GM21367 (cell line): ENCODE measurements around the gene DNM3.
"Not testable (repeated sequence)": the region's sequence is repeated elsewhere in the genome, so short reads cannot be mapped to it uniquely, and the experiment has no call there.

ENCODE experiments used
- ATAC-seq: cut with Tn5 transposase; IDR thresholded peaks from one replicate; pipeline ENCODE4 v1.9.1; 2021; ENCODE audit not compliant: unreplicated experiment

DNM3 gene

DNA sequence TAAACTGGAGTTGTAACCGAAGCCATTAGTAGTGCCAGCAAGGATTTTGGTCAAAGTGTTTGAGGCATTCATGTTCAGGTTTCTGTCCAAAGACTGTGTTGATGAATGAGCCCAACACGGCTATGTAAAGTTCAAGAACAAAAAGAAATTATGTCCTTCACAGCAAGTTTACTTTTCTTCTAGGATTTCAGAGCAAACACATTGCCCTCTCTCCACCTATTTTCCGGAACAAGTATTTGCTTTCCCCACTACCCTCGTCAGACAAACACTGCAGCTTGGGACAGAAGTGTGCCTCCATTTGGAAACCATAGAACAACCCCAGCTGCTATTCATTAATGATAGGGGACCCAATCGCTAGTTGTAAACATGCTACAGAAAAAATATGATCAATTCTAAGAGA lies 427.8 kb downstream of the DNM3 start:
- ATAC-seq, result no peak

DNA sequence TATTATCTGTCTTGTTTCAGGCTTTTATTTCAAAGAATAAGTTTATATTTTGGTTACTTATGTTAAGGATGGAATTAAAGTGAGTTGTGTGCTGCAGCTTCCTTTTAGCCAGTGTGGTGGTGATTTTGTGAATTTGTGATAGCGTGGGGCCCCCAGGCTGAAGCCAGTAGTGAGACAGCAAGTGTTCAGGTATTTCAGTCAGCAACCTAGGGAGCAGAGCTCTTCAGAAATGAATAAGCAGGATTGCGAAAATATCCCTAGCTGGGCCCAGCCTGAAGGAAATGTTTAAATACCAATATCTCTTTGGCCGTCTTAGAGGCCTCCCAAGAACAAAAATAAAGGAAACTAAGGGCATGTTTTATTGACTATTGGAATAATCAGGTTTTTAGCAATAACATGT lies 428.3 kb downstream of the DNM3 start:
- ATAC-seq, result no peak

DNA sequence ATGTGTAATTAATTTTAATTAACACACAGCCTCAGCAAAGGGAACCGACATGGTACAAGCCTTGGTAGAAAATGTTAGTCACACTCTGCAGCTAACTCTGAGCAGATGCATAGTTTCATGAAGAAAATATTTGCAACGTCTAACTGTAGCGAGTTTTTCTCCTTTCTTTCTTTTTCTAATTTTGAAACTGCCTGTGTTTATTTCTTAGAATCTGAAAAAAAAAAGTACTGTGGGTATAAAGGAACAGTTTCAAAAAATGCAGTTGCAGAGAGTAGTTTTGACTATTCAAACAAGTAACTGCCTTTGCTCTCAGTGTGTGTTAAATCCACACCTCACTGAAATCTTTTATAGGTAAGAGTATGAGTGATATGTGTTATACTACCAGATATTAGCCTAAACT lies 429.3 kb downstream of the DNM3 start:
- no peak for ATAC-seq

DNA sequence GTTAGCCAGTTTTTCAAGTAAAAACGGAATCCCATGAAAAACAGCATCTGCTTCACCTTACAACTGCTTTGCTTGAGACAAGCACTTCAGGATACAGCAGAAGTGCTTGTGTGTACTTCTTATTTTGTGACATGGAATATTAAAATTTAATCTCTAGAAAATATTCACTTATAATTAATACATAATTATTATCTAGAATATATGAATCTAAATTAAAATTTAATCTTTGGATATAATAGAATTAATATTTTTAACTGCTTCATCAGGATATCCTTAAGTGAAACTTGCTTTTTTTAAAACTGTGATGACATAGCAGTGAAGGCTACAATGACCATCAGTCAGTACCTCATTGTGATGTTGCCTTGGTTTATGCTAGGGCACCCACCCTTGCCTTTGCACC lies 430.8 kb downstream of the DNM3 start:
- no peak for ATAC-seq

DNA sequence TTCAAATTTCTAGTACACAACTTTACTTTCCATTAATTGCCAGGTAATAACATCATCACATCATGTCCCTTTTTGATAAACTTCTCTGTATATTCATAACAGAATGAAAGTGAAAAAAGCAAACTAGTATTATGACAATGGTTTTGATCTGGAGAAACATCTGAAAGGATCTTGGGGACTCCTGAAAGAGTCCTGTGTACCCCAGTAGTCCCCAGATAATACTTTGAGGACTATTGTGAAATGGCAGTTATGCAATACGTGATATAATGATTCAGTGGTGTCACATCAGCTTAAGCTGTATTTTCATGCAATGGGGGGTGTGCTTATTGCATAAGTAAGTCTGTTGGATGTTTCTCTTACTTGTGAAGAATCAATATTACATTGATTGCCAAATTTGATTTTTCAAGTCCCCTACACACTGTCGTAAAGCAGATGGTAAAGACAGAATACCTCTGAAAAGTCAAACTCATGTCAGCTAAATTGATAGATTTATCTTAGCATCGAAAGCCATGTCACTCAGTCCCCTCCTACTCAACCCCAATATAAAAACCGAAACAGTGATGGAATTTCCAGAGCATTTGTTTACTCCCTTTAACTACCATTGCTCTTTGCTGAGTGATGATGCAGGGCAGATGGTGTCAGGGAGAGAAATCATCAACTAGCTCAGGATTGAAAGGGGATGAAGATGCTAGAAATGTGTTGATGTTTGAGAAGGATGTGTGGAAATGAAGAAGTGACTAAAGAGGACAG lies 432.5 kb downstream of the DNM3 start:
- ATAC-seq, result no peak

DNA sequence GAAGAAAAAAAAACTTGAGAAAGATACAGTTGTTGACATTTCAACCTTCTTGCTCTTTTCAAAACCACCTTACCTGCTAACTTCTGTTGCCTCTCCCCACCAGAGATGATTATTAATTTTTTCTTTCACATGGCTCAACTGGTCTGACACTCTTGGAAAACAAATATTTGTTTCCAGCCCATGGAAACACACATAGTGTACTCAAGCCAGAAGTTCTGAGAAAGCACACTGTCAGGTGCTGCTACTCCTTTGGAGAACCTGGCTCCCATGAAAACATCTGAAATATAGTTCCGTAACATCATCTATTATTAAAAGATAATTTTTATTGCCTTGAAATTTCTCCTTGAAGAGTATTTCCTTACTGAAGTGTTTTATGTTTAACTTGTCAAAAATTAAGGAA lies 434.2 kb downstream of the DNM3 start:
- ATAC-seq, result no peak

DNA sequence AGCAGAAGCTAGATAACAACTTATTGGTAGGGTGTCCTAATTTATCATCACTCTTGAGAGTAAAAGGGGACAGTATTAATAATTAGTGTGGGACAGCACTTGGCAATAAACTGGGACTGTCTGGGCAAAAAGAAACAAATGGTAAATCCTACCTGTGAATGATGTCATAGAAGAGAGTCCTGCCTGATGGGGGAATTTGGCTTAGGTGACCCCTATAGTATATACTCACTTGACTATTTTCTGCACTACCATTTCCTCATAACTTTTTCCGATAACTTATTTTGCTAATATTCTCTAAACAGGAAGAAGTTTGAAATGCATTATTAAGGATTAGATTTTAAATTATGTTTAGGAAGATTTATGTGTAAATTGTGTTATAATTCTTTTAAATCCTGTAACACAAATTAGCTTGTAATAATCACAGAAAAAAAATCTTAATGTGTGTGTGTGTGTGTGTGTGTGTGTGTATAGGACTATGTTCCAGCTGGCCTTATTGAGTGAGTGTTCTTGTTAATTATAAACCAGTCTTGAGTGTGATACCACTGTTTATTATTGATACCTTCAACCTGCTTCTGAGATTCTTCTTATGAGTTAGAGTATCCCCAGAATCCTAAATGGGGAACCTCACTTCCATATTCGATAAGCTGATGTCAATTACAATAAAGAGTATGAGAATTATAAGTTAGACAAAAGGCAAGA lies 435.0 kb downstream of the DNM3 start:
- ATAC-seq, result no peak

DNA sequence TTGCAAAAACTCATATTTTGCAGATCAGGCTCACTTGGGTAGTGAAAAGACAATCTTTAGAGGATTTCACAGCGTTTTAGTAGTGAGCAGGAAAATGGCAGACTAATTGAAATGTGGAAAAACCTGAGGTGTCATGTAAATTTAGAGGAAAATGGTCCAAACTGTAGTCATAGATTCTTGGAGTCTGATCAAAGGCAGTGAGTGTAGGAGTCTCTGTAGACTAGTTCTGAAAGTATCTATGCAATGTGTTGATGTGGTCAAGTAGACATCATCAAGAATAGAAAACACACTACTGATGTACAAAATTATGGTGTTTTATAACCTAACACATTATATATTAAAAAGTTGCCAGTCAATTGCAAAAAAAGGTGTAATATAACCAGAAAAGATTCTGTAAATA lies 436.0 kb downstream of the DNM3 start:
- ATAC-seq, result no peak

DNA sequence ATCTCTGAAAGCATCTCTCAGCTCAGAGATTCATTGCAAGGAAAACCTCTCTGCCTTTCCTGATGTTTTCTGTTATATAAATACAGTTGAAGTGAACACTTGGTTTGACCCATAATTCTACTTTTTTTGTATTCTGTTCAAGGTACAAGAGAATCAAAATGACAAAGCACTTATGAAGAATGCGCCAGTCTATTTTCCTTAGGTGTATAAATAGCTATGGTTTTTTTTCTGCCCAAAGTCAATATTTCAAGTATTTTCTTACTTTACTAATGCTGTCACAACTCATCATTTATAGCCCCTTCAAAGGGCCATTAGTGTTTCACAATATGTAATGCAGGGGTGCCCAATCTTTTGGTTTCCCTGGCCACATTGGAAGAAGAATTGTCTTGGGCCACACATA lies 436.7 kb downstream of the DNM3 start:
- ATAC-seq, result no peak

DNA sequence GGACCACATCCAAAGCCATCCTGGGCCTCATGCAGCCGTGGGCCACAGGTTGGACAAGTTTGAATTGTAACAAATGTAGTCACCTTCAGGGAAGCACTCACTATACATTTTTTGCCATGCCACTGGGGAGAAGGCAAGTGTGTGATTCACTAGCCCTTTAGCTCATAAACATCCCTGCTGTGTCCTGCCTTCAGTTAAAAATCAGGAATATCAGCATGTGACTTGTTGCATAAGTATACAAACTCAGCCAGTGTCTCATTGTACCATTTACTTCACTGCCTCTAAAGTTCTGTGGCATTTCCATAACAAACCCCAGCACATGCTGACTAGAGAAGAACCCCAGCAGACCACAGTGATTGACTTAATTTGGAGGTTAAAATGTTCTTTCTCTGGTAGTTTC lies 437.2 kb downstream of the DNM3 start:
- no peak for ATAC-seq

DNA sequence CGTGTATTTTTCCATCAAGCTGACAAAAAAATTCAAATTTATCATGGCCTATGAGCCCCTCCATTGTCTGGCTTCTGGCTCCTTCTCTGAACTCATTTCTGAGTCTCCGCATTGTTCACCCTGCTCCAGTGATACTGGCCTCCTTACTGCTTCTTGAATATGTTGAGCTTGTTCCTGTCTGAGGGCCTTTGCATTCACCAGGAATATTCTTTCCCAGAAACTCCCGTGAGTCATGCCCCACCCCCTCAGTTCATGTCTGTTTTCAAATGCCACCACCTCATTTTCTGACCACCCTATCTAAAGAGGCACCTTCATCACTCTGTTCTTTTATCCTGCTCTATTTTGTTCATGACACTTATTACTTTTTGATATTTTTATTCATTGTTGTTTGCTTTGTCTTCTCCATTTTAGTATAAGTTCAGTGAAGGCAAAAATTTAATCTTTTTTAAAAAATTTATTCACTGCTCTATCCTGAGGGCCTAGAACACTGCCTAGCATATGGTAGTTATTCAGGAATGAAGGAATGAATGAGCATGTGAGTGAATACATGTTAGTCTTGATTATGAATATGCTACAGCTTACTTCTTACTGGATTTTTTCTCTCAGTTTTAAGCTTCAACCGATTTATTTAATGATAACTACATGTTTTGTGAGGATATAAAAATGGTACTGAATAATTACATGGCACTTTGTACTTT lies 438.8 kb downstream of the DNM3 start:
- no peak for ATAC-seq

DNA sequence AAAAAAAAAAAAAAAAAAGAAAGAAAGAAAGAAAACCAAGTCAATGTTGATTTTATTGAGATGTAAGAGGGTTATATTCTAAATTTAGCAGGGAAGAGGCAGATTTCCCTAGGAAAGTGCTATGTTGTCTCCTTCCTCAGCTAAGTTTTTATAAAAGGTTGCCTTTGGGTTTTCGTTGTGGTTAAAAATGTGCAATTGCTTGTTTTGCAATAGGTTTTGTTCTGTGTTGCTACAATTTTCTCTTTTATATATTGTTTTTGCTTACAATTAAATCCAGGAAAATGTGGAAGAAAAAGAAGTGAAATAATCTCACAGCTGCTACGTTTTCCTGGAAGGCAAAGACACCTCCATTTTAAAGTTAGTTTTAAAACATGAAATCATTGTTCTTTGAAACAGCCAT lies 442.5 kb downstream of the DNM3 start:
- ATAC-seq, result no peak

DNA sequence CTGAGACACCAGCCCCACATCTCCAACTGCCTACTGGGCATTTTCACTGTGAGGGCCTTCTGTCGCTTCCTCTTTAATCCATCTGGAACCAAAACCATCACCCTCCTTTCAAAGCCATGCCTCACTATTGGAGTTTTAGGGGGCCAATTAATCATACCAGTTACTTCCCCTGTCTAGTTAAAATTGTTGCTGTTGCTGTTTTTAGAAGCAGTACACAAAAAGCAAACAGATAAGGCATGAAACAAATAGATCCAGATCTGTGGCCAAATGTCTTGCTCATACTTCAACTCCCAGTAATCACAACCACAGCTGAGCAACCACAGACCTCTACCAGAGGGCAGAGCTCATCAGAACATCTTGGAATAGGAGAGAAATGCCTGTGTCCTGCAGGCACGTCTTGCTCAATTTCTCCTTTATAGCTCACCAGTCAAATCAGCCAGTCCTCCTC lies 445.4 kb downstream of the DNM3 start:
- no peak for ATAC-seq

DNA sequence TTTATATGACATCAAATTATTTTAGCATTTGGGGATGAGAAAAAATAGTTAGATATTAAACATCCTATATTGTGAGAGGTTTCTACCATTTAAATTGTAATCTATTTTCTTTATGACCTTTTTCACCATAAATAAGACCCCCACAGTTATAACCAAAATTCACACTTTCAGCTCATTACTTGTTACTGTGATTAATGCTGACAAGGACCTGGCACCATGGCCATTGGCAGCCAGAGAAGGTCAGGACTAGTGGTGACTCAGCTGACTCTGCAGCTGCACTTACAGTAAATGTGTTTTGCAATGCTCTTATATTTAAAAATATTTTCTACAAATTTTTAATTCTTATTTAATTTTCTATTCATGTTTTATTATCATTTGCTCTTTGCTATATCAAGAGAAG lies 445.9 kb downstream of the DNM3 start:
- ATAC-seq, result no peak

DNA sequence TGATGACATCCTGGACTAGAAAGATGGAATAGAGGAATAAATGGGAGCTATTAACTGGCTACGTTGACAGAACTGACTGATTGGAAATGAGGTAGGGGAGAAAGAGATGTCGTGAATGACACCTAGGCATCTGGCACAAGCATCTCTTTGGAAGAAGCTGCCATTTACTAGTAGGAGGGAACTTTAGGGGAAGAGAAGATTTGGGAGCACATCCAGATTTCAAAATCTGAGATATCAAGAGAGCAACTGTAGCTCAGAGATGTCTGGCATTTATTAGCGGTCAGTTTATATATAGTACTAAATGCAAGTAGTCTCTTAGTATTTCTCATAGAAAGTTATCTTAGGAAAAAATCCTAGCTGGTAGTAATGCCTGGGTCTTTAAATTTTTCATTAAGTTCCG lies 447.3 kb downstream of the DNM3 start:
- no peak for ATAC-seq

DNA sequence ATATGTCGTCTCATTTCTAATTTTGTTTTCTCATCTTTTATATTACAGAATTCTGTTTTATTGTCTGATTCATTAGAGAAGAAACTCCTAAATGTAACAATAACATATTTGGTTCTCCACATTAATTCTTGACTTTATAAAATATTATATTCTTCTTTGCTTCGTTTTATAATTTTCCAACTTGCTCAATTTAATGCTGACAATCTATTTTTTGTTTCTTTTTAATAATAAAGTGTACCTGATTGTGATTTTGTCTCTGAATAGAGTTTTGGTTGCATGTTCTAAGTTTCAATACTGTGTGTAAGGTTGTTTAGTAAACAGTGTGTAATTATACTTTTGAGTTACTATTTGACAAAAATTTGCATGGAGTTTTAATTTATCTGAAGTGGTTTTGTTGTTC lies 448.1 kb downstream of the DNM3 start:
- no peak for ATAC-seq

DNA sequence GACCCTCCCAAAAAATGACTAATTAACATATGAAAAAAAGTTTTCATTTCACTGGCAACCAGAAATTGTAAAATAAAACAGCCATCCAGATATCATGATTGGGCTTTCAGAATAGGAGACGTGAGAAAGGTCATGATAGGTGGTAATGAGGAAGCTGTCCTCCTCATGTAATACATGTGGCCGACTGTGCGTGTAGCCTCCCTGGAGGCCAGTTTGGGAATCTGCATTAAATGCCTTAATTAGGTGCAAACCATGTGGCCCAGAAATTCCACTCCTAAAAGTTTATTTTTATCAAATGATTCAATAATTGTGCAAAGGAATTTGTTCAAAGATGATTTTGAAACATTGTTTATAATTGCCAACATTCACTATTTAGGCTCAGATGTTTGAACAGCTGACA lies 451.5 kb downstream of the DNM3 start:
- no peak for ATAC-seq

DNA sequence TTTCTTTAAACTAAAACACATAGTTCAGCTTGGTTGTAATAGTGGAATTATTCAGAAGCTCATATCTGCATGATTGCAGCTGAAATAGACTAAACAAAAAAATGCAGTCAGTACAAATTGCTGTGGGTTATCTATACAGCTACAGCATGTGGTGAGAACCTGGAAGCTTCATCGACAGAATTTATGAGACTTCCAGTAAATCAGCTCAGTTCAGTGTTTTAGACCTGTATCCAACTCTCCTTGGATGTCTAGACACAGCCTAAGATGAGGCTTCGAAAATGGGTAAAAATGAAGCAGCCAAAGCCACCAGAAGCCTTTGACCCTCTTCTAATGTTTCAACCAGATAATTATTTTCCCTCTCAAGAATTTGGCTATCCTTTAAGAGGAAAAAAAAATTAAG lies 452.1 kb downstream of the DNM3 start:
- ATAC-seq, result no peak

DNA sequence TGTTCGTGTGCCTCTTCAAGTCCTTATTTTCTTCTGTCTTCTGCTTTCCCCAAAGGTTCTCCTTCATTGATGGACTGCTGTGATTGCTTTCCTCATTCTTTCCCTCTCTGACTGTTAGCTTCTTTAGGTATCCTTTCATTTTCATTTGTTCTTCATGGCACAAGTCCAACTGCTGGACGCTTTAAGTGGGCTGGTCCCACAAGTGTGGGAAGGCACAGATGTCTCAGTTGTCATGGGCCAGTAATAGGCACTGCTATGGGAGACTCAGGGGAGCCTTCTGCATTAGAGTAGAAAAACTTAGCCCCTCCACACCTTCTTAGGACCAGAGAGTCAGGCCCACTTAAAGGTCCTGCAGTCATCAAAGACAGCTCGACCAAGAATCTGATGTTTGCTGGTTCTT lies 456.8 kb downstream of the DNM3 start:
- ATAC-seq, result no peak

DNA sequence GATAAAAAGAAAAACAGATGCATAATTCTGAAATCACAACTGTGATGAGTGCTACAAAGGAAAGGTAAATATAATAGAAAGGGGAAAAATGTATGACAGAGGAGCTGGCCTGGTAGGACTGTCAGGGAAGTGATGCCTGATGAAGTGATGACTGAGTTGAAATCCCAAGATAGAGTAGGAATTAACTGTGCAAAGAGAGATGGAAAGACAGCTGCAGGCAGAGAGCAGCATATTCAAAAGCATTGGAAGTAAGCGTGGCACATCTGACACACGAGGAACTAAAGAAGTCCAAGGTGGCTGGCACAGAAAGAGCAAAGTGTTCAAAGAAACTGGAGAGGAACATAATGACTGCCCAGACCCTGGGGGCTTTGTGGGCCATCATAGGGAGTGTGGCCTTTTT lies 457.6 kb downstream of the DNM3 start:
- no peak for ATAC-seq

DNA sequence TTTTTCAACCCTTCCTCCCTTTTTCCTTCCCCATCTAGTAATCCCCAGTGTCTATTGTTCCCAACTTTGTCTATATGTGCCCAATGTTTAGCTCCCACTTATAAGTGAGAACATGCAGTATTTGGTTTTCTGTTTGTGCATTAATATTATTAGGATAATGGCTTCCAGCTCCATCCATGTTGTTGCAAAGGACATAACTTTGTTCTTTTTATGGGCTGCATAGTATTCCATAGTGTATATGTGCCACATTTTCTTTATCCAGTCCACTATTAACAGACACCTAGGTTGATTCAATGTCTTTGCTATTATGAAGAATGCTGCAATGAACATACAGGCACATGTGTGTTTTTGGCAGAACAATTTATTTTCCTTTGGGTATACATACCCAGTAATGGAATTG lies 458.2 kb downstream of the DNM3 start:
- no peak for ATAC-seq

DNA sequence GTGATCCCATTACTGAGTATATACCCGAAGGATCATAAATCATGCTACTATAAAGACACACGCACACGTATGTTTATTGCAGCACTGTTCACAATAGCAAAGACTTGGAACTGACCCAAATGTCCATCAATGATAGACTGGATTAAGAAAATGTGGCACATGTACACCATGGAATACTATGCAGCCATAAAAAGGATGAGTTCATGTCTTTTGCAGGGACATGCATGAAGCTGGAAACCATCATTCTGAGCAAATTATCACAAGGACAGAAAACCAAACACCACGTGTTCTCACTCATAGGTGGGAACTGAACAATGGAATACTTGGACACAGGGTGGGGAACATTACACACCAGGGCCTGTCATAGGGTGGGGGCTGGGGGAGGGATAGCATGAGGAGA lies 466.2 kb downstream of the DNM3 start:
- not testable (repeated sequence) for ATAC-seq
